Activated naive CD8-positive, alpha-beta T cell treated with anti-CD3 and anti-CD28 coated beads for 36 hours (primary cell): ENCODE results near the gene RFXANK. TPM values are rescaled to one million over a fixed set of nuclear protein-coding genes. Genes with fewer than 3 reads are reported as not detected.
A peak's percentile ranks its signal among the peaks of the same experiment; 100 is the strongest.
"Not testable (repeated sequence)": the region's sequence is repeated elsewhere in the genome, so short reads cannot be mapped to it uniquely, and the experiment has no call there.

Experiments
- DNase-seq: peaks from one replicate; pipeline ENCODE4 v3.0.0; 2021
- H3K27ac Mint-ChIP-seq: one replicate; pipeline ENCODE4 v1.8.0; 2022; ENCODE audit warnings: mild to moderate bottlenecking, moderate library complexity, mixed read lengths
- H3K27me3 Mint-ChIP-seq: one replicate; pipeline ENCODE4 v1.8.0; 2022; ENCODE audit warnings: mild to moderate bottlenecking, mixed read lengths
- H3K36me3 Mint-ChIP-seq: one replicate; pipeline ENCODE4 v1.8.0; 2021; ENCODE audit warnings: mild to moderate bottlenecking, mixed read lengths
- H3K4me1 Mint-ChIP-seq: one replicate; pipeline ENCODE4 v1.8.0; 2021; ENCODE audit warnings: mixed read lengths
- H3K4me3 Mint-ChIP-seq: one replicate; pipeline ENCODE4 v1.8.0; 2022; ENCODE audit warnings: mild to moderate bottlenecking, moderate library complexity, mixed read lengths
- H3K9me3 Mint-ChIP-seq: one replicate; pipeline ENCODE4 v1.8.0; 2022; ENCODE audit warnings: mixed read lengths
- total RNA-seq, 2 experiments: library from RNA; stranded (reverse); gene quantifications; one replicate each; pipeline ENCODE4 v1.2.3, GENCODE V29; 2021

RFXANK gene
- total RNA-seq, 2 experiments from 2014 or later: 84.6 to 85.4 TPM

GRCh38 chr19:19159534-19159933 lies 32.5 kb upstream of the RFXANK start:
- no peak for DNase-seq
- no peak overlapping the region for H3K4me3 Mint-ChIP-seq
- H3K27me3 Mint-ChIP-seq: no peaks in the 10 kb centered on the region
- H3K4me1 Mint-ChIP-seq: no peaks in the 10 kb centered on the region
- H3K27ac Mint-ChIP-seq: no peak overlapping the region
- no peaks in the 10 kb centered on the region for H3K9me3 Mint-ChIP-seq
- H3K36me3 Mint-ChIP-seq: peaks cover 12% of the 10 kb centered on the region

- Mint-ChIP-seq H3K4me3 (no peak overlapping the region), H3K36me3 (peaks cover 10% of the 10 kb centered on the region), H3K9me3 (no peaks in the 10 kb centered on the region), H3K27ac (peak overlapping the region; percentile 42), H3K27me3 (no peaks in the 10 kb centered on the region), H3K4me1 (no peaks in the 10 kb centered on the region)
- DNase-seq: no peak
Observed at GRCh38 chr19:19160461-19161035, 31.5 kb upstream of the RFXANK start.

- no peak for DNase-seq
- H3K27me3 Mint-ChIP-seq: no peaks in the 10 kb centered on the region
- H3K9me3 Mint-ChIP-seq: no peaks in the 10 kb centered on the region
- H3K27ac Mint-ChIP-seq: no peak overlapping the region
- no peak overlapping the region for H3K4me3 Mint-ChIP-seq
- no peaks in the 10 kb centered on the region for H3K36me3 Mint-ChIP-seq
- H3K4me1 Mint-ChIP-seq: no peaks in the 10 kb centered on the region
Observed at GRCh38 chr19:19162495-19162894, 29.6 kb upstream of the RFXANK start.

GRCh38 chr19:19165396-19165795 lies 26.7 kb upstream of the RFXANK start:
- peaks cover 5% of the 10 kb centered on the region for H3K4me1 Mint-ChIP-seq
- H3K27ac Mint-ChIP-seq: no peak overlapping the region
- H3K9me3 Mint-ChIP-seq: no peaks in the 10 kb centered on the region
- H3K4me3 Mint-ChIP-seq: no peak overlapping the region
- no peak for DNase-seq
- H3K27me3 Mint-ChIP-seq: no peaks in the 10 kb centered on the region
- peaks cover 3% of the 10 kb centered on the region for H3K36me3 Mint-ChIP-seq

GRCh38 chr19:19167612-19168011 lies 24.4 kb upstream of the RFXANK start:
- H3K4me1 Mint-ChIP-seq: peaks cover 9% of the 10 kb centered on the region
- H3K4me3 Mint-ChIP-seq: no peak overlapping the region
- H3K27ac Mint-ChIP-seq: no peak overlapping the region
- no peak for DNase-seq
- no peaks in the 10 kb centered on the region for H3K27me3 Mint-ChIP-seq
- H3K9me3 Mint-ChIP-seq: no peaks in the 10 kb centered on the region
- peaks cover 5% of the 10 kb centered on the region for H3K36me3 Mint-ChIP-seq

- no peak overlapping the region for H3K27ac Mint-ChIP-seq
- DNase-seq: no peak
- H3K36me3 Mint-ChIP-seq: peaks cover 5% of the 10 kb centered on the region
- peaks cover 9% of the 10 kb centered on the region for H3K4me1 Mint-ChIP-seq
- H3K27me3 Mint-ChIP-seq: no peaks in the 10 kb centered on the region
- no peaks in the 10 kb centered on the region for H3K9me3 Mint-ChIP-seq
- peak overlapping the region; percentile 0 for H3K4me3 Mint-ChIP-seq
Observed at GRCh38 chr19:19169236-19170052, 22.6 kb upstream of the RFXANK start.

GRCh38 chr19:19170053-19170872 lies 21.8 kb upstream of the RFXANK start, which contains the start of gene MEF2B:
Gene MEF2B, minus strand, starts transcription at chr19:19170263. Its CDS starts 19,528 bp downstream, at chr19:19150735.
- Mint-ChIP-seq H3K4me1 (peaks cover 9% of the 10 kb centered on the region), H3K27ac (no peak within 1 kb of the TSS), H3K4me3 (peak within 1 kb of the TSS; percentile 0), H3K9me3 (no peaks in the 10 kb centered on the region), H3K36me3 (peaks cover 5% of the 10 kb centered on the region), H3K27me3 (no peaks in the 10 kb centered on the region)
- peak; percentile 86 for DNase-seq

GRCh38 chr19:19170873-19171672 lies 21.0 kb upstream of the RFXANK start:
- H3K9me3 Mint-ChIP-seq: no peaks in the 10 kb centered on the region
- H3K27ac Mint-ChIP-seq: no peak overlapping the region
- peaks cover 9% of the 10 kb centered on the region for H3K4me1 Mint-ChIP-seq
- DNase-seq: no peak
- no peak overlapping the region for H3K4me3 Mint-ChIP-seq
- H3K27me3 Mint-ChIP-seq: no peaks in the 10 kb centered on the region
- H3K36me3 Mint-ChIP-seq: peaks cover 5% of the 10 kb centered on the region

GRCh38 chr19:19171821-19172532 lies 20.1 kb upstream of the RFXANK start:
- Mint-ChIP-seq H3K27me3 (no peaks in the 10 kb centered on the region), H3K27ac (no peak overlapping the region), H3K4me1 (peaks cover 9% of the 10 kb centered on the region), H3K4me3 (no peak overlapping the region), H3K36me3 (peaks cover 5% of the 10 kb centered on the region), H3K9me3 (no peaks in the 10 kb centered on the region)
- no peak for DNase-seq

- not testable (repeated sequence) for H3K9me3 Mint-ChIP-seq, H3K4me3 Mint-ChIP-seq, H3K27me3 Mint-ChIP-seq, DNase-seq, H3K36me3 Mint-ChIP-seq, H3K4me1 Mint-ChIP-seq, H3K27ac Mint-ChIP-seq
Observed at GRCh38 chr19:19173243-19173642, 18.8 kb upstream of the RFXANK start.

- Mint-ChIP-seq H3K27me3 (no peaks in the 10 kb centered on the region), H3K36me3 (peaks cover 11% of the 10 kb centered on the region), H3K4me1 (no peaks in the 10 kb centered on the region), H3K27ac (no peak overlapping the region), H3K9me3 (no peaks in the 10 kb centered on the region), H3K4me3 (no peak overlapping the region)
- no peak for DNase-seq
Observed at GRCh38 chr19:19176950-19177349, 15.1 kb upstream of the RFXANK start.

GRCh38 chr19:19179548-19180441 lies 12.3 kb upstream of the RFXANK start:
- Mint-ChIP-seq H3K4me1 (no peaks in the 10 kb centered on the region), H3K27ac (no peak overlapping the region), H3K27me3 (no peaks in the 10 kb centered on the region), H3K4me3 (no peak overlapping the region), H3K9me3 (no peaks in the 10 kb centered on the region), H3K36me3 (peaks cover 11% of the 10 kb centered on the region)
- no peak for DNase-seq

- DNase-seq: no peak
- Mint-ChIP-seq H3K36me3 (peaks cover 20% of the 10 kb centered on the region), H3K9me3 (peaks cover 2% of the 10 kb centered on the region), H3K4me1 (peaks cover 6% of the 10 kb centered on the region), H3K27ac (no peak overlapping the region), H3K27me3 (no peaks in the 10 kb centered on the region), H3K4me3 (no peak overlapping the region)
Observed at GRCh38 chr19:19181488-19181998, 10.5 kb upstream of the RFXANK start.
